ENCODE measurements around the gene ENPP4.

The ENPP4 gene

GRCh38 chr6:46159229-46159628 lies 29.4 kb downstream of the ENPP4 start:
- FAIRE-seq, result no peak
- DNase-seq (ENCODE audit: insufficient read length, low spot score), result no peak
- TF ChIP-seq POLR2A (IDR thresholded peaks at IDR 0.05; ENCODE audit: low read depth, low read length), result no peak
- TF ChIP-seq PAX5 (IDR thresholded peaks at IDR 0.05; ENCODE audit: insufficient read depth, low read length, severe bottlenecking), result no peak
- TF ChIP-seq SPI1 (IDR thresholded peaks at IDR 0.05; ENCODE audit: low read depth, low read length), result no peak
- TF ChIP-seq TAF1 (IDR thresholded peaks at IDR 0.05; ENCODE audit: low read depth, low read length), result no peak
- no peak for TF ChIP-seq POU2F2 (IDR thresholded peaks at IDR 0.05; ENCODE audit: low read depth, low read length)
- no peak for TF ChIP-seq POLR2AphosphoS5 (IDR thresholded peaks at IDR 0.05; ENCODE audit: low read depth, low read length)

- no peak for DNase-seq (ENCODE audit: insufficient read length, low spot score)
- FAIRE-seq, result no peak
- TF ChIP-seq SPI1 (IDR thresholded peaks at IDR 0.05; ENCODE audit: low read depth, low read length), result no peak
- no peak for TF ChIP-seq POU2F2 (IDR thresholded peaks at IDR 0.05; ENCODE audit: low read depth, low read length)
- no peak for TF ChIP-seq TAF1 (IDR thresholded peaks at IDR 0.05; ENCODE audit: low read depth, low read length)
- TF ChIP-seq PAX5 (IDR thresholded peaks at IDR 0.05; ENCODE audit: insufficient read depth, low read length, severe bottlenecking), result no peak
- TF ChIP-seq POLR2A (IDR thresholded peaks at IDR 0.05; ENCODE audit: low read depth, low read length), result no peak
- TF ChIP-seq POLR2AphosphoS5 (IDR thresholded peaks at IDR 0.05; ENCODE audit: low read depth, low read length), result no peak
Observed at GRCh38 chr6:46160102-46160501, 30.3 kb downstream of the ENPP4 start.

- no peak for TF ChIP-seq POU2F2 (IDR thresholded peaks at IDR 0.05; ENCODE audit: low read depth, low read length)
- no peak for TF ChIP-seq TAF1 (IDR thresholded peaks at IDR 0.05; ENCODE audit: low read depth, low read length)
- no peak for TF ChIP-seq POLR2A (IDR thresholded peaks at IDR 0.05; ENCODE audit: low read depth, low read length)
- TF ChIP-seq POLR2AphosphoS5 (IDR thresholded peaks at IDR 0.05; ENCODE audit: low read depth, low read length), result no peak
- no peak for TF ChIP-seq SPI1 (IDR thresholded peaks at IDR 0.05; ENCODE audit: low read depth, low read length)
- TF ChIP-seq PAX5 (IDR thresholded peaks at IDR 0.05; ENCODE audit: insufficient read depth, low read length, severe bottlenecking), result no peak
- peak; percentile 70 for DNase-seq (ENCODE audit: insufficient read length, low spot score)
- peak; percentile 93 for FAIRE-seq
Observed at GRCh38 chr6:46170357-46171289, 40.8 kb downstream of the ENPP4 start, which contains the start of gene ENPP5. Gene ENPP5 (minus strand): TSS chr6:46170980. CDS start chr6:46168262, 2,718 bp downstream.

GRCh38 chr6:46172176-46172575 lies 42.4 kb downstream of the ENPP4 start:
- no peak for DNase-seq (ENCODE audit: insufficient read length, low spot score)
- no peak for TF ChIP-seq TAF1 (IDR thresholded peaks at IDR 0.05; ENCODE audit: low read depth, low read length)
- TF ChIP-seq POLR2AphosphoS5 (IDR thresholded peaks at IDR 0.05; ENCODE audit: low read depth, low read length), result no peak
- TF ChIP-seq POLR2A (IDR thresholded peaks at IDR 0.05; ENCODE audit: low read depth, low read length), result no peak
- TF ChIP-seq PAX5 (IDR thresholded peaks at IDR 0.05; ENCODE audit: insufficient read depth, low read length, severe bottlenecking), result no peak
- TF ChIP-seq SPI1 (IDR thresholded peaks at IDR 0.05; ENCODE audit: low read depth, low read length), result no peak
- no peak for TF ChIP-seq POU2F2 (IDR thresholded peaks at IDR 0.05; ENCODE audit: low read depth, low read length)
- FAIRE-seq, result no peak

- DNase-seq (ENCODE audit: insufficient read length, low spot score) (no peak), FAIRE-seq (peak; percentile 58)
- TF ChIP-seq POLR2A (IDR thresholded peaks at IDR 0.05; ENCODE audit: low read depth, low read length) (no peak), PAX5 (IDR thresholded peaks at IDR 0.05; ENCODE audit: insufficient read depth, low read length, severe bottlenecking) (no peak), SPI1 (IDR thresholded peaks at IDR 0.05; ENCODE audit: low read depth, low read length) (no peak), POLR2AphosphoS5 (IDR thresholded peaks at IDR 0.05; ENCODE audit: low read depth, low read length) (no peak), TAF1 (IDR thresholded peaks at IDR 0.05; ENCODE audit: low read depth, low read length) (no peak), POU2F2 (IDR thresholded peaks at IDR 0.05; ENCODE audit: low read depth, low read length) (no peak)
Observed at GRCh38 chr6:46174904-46175303, 45.1 kb downstream of the ENPP4 start.

GRCh38 chr6:46175446-46175845 lies 45.7 kb downstream of the ENPP4 start:
- FAIRE-seq, result peak; percentile 80
- peak; percentile 16 for DNase-seq (ENCODE audit: insufficient read length, low spot score)
- TF ChIP-seq POLR2A (IDR thresholded peaks at IDR 0.05; ENCODE audit: low read depth, low read length) (no peak), TAF1 (IDR thresholded peaks at IDR 0.05; ENCODE audit: low read depth, low read length) (no peak), POU2F2 (IDR thresholded peaks at IDR 0.05; ENCODE audit: low read depth, low read length) (no peak), PAX5 (IDR thresholded peaks at IDR 0.05; ENCODE audit: insufficient read depth, low read length, severe bottlenecking) (no peak), SPI1 (IDR thresholded peaks at IDR 0.05; ENCODE audit: low read depth, low read length) (no peak), POLR2AphosphoS5 (IDR thresholded peaks at IDR 0.05; ENCODE audit: low read depth, low read length) (no peak)

- FAIRE-seq, result peak; percentile 35
- TF ChIP-seq POLR2AphosphoS5 (IDR thresholded peaks at IDR 0.05; ENCODE audit: low read depth, low read length) (no peak), POU2F2 (IDR thresholded peaks at IDR 0.05; ENCODE audit: low read depth, low read length) (no peak), SPI1 (IDR thresholded peaks at IDR 0.05; ENCODE audit: low read depth, low read length) (no peak), TAF1 (IDR thresholded peaks at IDR 0.05; ENCODE audit: low read depth, low read length) (no peak), PAX5 (IDR thresholded peaks at IDR 0.05; ENCODE audit: insufficient read depth, low read length, severe bottlenecking) (no peak), POLR2A (IDR thresholded peaks at IDR 0.05; ENCODE audit: low read depth, low read length) (no peak)
- DNase-seq (ENCODE audit: insufficient read length, low spot score), result no peak
Observed at GRCh38 chr6:46175976-46176375, 46.2 kb downstream of the ENPP4 start.

GRCh38 chr6:46184114-46184513 lies 54.3 kb downstream of the ENPP4 start:
- TF ChIP-seq POU2F2 (IDR thresholded peaks at IDR 0.05; ENCODE audit: low read depth, low read length) (no peak), SPI1 (IDR thresholded peaks at IDR 0.05; ENCODE audit: low read depth, low read length) (no peak), POLR2A (IDR thresholded peaks at IDR 0.05; ENCODE audit: low read depth, low read length) (no peak)
- FAIRE-seq (no peak), DNase-seq (ENCODE audit: insufficient read length, low spot score) (no peak)

- FAIRE-seq (no peak), DNase-seq (ENCODE audit: insufficient read length, low spot score) (no peak)
- TF ChIP-seq POLR2A (IDR thresholded peaks at IDR 0.05; ENCODE audit: low read depth, low read length) (no peak), POLR2AphosphoS5 (IDR thresholded peaks at IDR 0.05; ENCODE audit: low read depth, low read length) (no peak), POU2F2 (IDR thresholded peaks at IDR 0.05; ENCODE audit: low read depth, low read length) (no peak), TAF1 (IDR thresholded peaks at IDR 0.05; ENCODE audit: low read depth, low read length) (no peak), SPI1 (IDR thresholded peaks at IDR 0.05; ENCODE audit: low read depth, low read length) (no peak), PAX5 (IDR thresholded peaks at IDR 0.05; ENCODE audit: insufficient read depth, low read length, severe bottlenecking) (no peak)
Observed at GRCh38 chr6:46186583-46186982, 56.8 kb downstream of the ENPP4 start.
